Inferior parietal cortex (tissue), 1 donor: ENCODE data around the gene OSR1.
A peak's percentile ranks its signal among the peaks of the same experiment; 100 is the strongest.
"Not testable (repeated sequence)": the region's sequence is repeated elsewhere in the genome, so short reads cannot be mapped to it uniquely, and the experiment has no call there.

ENCODE experiments used
- DNase-seq: peaks from one replicate; pipeline ENCODE4 v3.0.0-alpha.2; 2016; ENCODE audit errors: extremely low spot score

The OSR1 gene

DNA sequence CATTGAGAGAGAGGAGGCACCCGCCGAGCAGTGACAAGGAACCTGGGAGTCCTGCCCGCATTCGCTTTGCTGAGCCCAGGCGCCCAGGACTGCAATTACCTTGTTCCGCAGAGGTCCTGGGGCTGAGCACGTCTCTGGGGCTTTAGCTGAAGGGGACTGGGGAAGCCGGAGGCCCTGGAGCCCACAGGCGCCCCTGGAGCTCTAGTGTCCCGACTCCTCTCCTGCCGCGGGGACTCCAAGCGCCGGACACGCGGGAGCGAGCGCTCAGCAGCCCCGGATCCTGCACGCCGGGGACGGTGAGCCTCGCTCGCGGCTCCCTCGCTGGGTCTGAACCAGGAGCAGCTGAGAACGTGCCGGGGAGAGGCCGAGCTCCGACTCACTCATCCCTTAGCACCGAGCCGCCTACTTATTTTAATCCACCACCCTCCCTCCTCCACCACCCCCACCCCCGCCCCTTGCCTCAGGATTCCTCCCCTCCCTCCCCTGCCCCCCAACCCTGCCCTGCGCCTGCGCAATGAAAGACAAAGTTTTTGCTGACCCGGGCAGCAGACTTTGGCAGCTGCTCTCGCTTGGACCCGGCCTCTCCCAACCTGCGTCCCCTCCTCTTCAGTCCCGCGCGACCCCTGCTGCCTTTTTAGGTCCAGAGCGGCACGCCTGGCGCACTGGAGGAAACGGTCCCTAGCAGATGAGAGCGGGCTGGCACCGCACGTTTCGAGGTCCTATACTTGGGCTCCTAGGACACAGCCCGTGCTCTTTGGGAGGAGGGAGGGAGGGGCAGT, at the start of gene OSR1:
Gene OSR1, minus strand, starts transcription at position 382 of the 779 bp plus-strand sequence. CDS start 4,818 bp downstream, outside the sequence.
- DNase-seq, result no peak

GRCh38 chr2:19403785-19404184, 45.4 kb upstream of the OSR1 start:
- no peak for DNase-seq

DNA sequence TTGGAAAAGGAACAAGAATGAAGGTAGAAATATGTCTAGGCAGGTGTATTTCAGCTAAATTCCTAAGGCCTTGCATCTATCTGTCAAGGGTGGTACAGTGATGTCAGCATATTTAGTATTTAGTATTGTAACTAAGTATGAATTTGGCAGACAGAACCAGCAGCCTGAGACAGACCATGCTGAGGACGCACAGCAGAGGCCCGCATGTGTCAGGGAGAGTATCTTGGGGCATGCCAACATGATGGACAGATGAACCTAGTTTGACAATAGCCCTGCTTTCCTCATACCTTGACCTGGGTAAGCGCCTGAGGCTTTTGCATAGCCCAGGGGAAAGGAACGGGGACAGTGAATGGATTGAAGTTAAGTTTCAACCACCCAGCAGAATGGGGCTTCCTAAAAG, 33.8 kb upstream of the OSR1 start:
- DNase-seq, result no peak

DNA sequence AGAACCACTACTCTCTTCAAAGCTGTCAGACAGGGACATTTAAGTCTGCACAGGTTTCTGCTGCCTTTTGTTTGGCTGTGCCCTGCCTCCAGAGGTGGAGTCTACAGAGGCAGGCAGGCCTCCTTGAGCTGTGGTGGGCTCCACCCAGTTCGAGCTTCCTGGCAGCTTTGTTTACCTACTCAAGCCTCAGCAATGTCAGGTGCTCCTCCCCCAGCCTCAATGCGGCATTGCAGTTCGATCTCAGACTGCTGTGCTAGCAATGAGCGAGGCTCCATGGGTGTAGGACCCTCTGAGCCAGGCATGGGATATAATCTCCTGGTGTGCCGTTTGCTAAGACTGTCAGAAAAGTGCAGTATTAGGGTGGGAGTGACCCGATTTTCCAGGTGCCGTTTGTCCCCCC, 31.0 kb upstream of the OSR1 start:
- DNase-seq, result not testable (repeated sequence)

DNA sequence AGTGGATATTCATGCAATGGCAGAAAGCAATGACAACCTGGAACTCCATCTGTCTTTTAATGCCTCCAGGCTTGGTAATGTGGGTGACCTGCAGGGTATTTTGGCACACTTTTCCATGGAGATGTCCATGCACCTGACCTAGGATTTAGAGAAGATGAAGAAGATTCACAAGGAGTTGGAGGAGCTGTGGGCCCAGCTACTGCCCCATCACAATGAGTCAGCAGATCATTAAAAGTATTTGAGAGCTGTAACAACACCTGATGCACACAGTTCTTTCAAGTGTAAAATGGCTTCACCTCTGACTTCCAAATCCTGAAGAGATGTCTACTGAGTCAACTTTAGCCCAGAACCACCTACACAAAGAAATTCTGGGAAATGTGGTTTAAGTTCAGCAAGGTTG, 22.1 kb upstream of the OSR1 start:
- no peak for DNase-seq

DNA sequence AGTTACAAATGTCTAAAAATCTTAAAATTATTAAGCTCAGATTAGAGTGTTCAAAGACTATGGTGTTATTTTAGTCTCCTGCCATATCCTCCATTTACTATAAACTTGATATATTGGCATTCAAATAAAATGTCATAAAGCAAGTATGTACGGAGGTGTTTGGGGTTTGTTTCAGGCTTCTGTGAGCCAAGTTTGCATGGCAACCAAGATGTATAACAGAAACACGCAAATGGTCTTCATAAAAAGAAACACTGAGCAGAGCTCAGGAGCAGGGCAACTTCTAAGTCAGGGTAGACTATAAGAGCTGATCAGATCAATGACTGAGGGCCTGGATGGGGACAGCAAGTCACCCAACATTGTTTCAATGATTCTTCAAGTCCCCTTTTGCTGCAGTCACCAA, 20.5 kb upstream of the OSR1 start:
- no peak for DNase-seq

DNA sequence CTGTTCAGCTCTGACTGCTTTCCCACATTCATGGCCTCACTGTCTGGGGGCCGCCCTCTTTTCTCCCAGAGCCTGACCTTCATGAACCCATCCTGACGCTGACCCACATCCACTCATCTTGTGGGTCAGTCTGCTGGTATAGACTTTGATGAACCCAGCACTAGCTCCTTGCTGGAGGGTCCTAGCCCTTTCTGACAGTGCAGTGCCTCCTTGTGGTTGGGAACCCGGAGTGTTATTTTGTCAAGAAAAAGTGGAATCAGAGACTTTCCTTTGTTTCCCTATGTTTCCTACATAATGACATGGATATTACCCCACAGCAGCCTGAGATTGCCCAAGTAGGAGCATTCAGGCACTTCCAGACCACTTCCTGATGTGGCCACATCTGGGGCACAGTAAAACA, 19.3 kb upstream of the OSR1 start:
- DNase-seq, result no peak

- no peak for DNase-seq
Measured at GRCh38 chr2:19373352-19373751, 14.9 kb upstream of the OSR1 start.

DNA sequence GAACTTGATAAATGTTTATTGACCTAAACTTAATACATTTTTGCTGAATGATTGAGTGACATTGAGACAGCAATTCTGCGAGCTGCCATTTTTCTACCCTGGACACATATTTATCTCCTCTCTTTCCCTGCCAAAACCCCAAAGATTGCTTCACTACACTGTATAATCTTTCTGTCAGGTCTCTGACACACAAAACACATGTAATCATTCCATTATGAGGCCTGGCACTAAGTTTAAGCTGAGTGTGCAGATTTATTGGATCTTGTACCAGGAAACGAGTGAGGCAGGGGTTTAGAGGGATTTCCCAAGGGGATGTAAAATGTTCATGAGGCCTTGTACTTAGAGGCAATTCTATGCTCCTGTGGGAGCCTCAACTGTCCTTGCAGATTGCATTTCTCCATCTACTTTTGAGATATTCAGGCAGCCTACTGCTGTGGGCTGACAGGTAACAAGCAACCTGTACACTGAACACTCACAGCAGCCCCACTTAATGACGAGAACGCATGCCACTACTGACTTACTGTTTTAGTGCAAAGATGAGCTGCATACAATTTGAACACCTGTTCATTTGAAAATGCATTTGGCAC, 13.7 kb upstream of the OSR1 start:
- no peak for DNase-seq

DNA sequence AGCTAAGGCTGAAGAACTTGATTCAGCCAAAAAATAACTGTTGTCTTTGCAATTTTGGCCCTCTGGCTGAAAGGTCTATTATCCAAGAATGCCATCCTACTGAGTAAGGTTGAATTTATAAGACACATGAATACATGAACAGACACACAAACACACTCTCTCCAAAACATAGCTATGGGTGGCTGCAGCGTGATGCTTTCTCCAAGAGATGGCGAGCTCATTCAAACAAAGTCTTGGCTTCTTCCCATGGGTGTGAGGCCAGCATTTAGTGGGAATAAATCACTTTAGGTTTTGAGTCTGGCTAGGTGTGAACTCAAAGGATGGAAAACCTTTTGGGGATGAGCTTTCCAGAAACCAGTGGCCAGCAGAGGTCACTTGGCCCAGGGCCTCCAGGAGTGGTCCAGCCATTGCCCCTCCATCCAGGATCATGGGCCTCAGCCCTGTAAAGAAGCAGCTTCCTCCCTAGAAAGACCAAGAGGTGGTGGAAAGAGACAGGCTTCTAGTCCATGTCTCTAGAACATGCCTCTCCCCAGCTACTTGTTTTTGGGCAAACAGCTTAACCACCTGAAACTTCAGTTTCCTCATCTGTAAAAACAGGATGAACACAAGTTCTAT, 11.0 kb upstream of the OSR1 start:
- DNase-seq, result no peak

- no peak for DNase-seq
Measured at GRCh38 chr2:19368760-19369159, 10.3 kb upstream of the OSR1 start.

- no peak for DNase-seq
Measured at GRCh38 chr2:19367326-19367725, 8.9 kb upstream of the OSR1 start.

DNA sequence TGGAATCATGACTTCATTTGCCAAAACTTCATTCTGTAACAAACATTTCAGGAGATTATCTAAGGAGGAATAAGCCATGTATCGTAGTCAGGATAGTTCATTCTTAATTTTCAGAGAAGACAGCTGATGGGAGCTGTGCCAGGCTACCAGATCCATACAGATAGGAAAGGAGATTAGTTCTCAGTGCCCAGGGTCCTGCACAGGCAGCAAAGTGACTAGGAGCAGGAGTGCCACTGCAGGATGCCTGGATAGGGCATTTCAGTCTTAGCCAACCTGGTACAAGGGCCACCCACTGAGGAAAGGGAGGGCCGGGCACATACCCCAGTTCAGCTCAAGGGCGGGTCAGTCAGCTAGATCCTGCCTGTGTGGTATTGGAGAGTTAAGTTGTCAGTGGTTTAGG, 6.7 kb upstream of the OSR1 start:
- DNase-seq, result no peak

DNA sequence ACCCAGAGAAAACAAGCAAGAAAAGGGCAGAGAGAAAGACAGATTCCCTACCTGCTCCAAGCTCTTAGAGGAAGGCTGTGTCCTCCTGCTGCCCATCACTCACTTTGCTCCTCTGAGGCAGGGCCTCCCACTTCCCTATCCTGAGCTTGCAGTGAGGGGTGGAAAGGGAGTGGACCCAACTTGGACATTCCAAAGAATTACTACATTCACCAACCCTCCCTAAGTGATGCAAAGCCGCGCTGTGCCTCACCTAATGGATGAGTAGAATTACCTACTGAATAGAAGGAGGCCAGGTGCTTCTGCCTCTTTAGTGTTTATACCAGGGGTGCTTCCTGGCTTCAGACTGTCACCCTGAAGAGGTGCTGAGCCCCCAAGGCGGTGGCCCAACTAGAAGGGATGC, 5.6 kb upstream of the OSR1 start:
- no peak for DNase-seq

GRCh38 chr2:19363474-19363778, 5.0 kb upstream of the OSR1 start:
- no peak for DNase-seq

- peak; percentile 65 for DNase-seq
Measured at GRCh38 chr2:19362755-19363473, 4.5 kb upstream of the OSR1 start.

DNA sequence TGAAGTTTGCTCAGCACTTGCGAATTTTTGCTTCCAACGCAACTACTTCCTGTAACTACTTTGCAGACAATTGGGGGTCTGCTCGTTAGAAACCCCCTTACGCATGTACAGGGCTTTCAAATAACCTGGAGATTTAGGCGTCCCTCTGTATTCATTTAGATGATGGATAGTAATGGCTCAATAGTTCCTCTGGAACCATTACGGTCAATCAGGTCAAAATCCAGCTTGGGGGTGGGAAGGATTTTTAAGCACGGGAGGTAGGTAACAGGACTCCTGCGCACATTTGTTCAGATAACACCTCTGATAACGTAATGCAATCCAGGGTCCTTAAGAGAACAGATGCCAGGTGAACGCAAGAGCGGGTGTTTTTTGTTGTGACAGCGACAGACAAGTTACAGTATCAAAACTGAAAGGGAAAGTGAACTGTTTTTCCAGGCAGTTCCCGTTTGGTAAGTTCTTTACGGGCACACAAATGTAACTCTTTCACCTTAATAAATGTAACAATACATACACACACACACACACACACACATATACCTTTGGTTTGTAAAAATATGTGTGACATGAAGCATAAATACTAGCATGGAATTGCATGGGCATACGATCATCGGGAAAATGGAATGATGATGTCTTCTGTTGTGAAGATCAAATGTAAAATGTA, 3.8 kb upstream of the OSR1 start:
- DNase-seq, result peak; percentile 10

- DNase-seq, result no peak
Measured at GRCh38 chr2:19361325-19361990, 3.0 kb upstream of the OSR1 start.

- DNase-seq, result no peak
Measured at GRCh38 chr2:19360966-19361321, 2.5 kb upstream of the OSR1 start.

DNA sequence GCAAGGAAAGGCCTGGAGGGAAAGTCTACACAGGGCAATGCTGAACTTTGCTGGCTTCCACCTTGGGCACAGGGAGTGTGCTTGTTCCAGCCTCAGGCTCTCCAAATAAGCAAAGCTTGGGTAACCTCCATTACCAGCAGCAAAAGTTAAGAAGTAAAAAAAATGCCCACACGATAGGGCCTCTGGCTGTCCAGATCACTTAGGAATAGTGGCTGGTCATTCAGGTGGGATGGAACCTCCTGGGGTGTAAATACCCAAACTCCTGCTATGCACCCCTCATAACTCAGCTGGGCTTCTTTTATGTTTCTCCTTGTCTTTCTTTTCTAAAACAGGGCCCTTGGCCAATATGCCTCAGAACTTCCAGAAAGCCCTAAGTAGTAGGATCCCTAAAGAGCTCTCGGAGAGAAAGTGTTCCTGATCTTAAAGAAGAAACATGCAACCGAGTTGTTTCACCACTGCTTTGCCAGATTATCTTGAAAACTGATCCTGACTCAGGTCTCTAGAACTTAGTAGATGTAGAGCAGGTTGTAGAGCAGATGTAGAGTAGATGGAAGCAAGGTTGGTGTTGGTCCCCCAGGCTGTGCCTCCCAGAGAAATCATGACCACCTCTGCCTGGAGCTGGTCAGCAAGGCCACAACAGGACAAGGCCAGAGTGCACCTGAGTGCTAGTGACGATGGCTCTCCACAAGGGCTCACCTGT, 2.0 kb upstream of the OSR1 start:
- no peak for DNase-seq

DNA sequence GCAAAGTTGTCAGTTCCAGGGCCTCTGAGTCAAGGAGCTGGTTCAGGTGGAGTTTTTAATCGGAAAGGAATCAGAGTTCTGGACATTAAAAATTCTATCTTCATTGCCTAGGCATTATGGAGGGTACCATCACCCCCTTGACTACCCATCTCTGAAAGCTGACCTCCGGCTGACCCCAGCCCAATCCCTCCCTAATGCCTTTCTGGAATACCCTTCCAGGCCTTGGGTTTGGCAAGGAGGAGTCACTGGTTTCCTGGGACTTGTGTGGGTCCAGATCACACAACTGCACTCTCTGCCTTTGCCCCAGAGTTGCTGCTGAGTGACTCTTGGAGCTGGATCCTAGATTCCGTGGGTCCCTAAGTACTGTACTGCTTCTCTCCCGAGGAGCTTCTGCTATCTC, 1.0 kb upstream of the OSR1 start:
- DNase-seq, result no peak
